Cortex of kidney (tissue), 1 donor: ENCODE data around the gene PLCL2.

Source experiments
- DNase-seq: peaks from one replicate; lab custom pipeline; 2025; lab: John Stamatoyannopoulos, UW

PLCL2 gene

DNA sequence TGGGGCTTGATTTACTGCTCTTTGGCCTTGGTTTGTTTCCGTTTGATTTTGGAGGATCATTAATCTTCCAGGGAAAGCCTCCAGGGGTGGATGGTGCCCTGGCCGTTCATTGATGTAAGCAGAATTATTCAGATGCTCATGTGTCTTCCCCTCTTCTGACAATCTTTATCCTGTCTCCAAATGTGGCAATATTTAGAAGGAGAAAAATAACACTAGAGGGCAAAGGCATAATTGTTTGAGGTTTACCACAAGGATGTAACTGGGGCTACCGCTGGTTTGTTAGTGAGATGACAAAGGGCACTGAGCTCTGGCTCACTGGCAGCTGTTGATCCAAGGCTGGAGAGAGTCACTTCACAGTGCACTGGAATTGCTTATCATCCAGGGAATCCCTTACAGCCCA lies 18.2 kb upstream of the PLCL2 start:
- DNase-seq = no peak

DNA sequence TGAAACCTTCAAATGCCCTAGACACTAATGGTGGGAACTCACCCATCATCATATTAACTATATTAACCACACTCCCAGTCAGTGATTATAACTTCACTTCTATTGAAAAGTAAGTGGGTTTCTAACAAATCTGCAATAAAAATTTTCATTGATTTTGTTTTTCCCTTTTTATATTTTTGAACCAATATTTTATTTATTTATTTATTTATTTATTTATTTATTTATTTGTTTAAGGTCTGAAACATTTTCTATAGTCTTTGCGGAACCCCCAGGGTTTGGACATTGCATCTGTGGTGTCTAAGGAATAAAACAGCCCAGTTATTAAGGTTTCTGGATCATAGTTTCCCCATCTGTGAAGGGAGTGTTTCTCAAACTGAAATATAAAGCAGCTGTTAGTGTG lies 16.2 kb upstream of the PLCL2 start:
- no peak for DNase-seq

DNA sequence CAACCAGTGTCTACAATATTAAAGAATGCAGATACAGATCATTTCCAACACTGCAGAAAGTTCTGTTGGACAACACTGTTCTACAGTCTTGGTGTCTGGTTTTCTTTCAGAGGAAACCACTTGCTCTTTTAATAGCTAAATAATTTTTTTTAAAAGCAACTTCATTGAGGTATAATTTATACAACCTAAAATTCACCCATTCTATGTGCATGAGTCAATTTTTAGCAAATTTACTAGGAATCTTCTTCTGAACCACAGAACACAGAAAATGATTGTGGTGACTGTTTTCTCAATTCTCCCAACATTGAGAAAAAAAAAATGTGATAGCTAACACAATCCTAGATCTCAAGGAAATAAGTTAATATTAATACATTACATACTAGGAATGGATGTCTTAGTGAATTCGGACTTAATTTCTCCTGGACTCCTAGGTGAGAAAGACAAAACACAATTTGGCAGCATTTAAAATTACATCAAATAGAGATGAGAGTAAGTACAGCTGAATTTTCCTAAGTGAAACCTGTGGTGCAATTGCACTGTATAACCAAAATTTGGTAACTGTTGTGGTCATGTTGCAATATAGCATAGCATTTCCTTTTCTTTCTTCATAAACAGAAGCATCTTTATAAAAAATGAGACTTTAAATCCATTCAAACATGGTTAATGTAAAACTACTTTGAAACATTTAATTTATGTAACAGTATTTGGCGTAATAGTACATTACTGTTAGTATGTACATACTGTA lies 15.3 kb upstream of the PLCL2 start:
- DNase-seq = no peak

DNA sequence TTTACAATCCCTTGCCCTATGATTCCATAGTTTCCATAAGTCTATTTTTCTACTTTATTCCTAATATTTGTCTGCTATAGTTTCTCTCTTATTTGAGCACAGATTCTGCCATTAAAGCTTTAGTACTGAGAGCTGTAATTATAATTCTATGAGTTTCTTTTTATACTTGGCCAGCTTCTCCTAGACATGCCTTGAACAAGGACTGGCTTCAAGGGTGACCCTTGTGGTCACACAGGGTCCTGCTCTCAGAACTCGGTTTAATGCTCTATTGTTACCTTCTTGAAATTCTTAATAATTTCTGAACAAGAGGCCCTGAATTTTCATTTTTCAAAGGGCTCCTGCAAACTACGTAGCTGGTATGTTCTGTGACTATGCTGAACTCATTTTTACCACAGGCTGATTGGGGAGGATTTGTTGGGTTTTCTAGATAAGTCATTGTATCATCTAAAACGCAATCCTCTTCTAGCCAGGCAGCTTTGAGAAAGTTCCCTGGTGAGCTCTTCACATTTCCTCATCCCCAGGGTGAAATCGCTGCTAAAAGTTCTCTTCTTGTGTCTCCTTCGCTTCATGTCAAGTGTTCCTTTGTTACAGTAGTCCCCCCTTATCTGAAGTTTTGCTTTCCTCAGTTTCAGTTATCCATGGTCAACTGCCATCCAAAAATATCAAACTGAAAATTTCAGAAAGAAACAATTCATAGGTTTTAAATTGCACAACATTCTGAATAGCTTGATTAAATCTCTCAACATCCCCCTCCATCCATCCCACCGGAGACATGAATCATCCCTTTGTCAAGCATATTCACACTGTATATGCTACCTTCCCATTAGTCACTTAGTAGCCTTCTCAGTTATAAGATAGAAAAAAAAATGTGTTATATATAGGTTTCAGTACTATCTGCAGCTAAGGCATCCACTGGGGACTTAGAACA lies 12.6 kb upstream of the PLCL2 start:
- DNase-seq = no peak

DNA sequence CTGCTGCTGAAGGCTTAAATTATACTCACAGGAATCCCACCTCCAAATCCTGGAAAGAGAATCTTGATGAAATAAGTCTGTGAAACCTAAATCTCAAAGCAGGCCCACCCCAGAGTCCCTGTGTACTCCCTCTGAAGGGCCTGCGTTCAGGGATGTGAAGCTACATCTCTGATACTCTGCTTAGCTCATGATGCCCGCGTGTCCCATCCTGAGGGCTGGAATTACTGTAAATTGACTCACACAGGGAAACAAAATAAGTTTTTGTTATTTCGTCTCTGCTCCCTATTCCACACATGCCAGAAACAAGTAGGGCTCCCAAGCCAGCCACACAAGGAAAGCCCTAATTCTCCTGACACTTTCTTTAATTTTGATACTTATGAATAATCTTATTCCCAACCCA lies 10.9 kb upstream of the PLCL2 start:
- no peak for DNase-seq

DNA sequence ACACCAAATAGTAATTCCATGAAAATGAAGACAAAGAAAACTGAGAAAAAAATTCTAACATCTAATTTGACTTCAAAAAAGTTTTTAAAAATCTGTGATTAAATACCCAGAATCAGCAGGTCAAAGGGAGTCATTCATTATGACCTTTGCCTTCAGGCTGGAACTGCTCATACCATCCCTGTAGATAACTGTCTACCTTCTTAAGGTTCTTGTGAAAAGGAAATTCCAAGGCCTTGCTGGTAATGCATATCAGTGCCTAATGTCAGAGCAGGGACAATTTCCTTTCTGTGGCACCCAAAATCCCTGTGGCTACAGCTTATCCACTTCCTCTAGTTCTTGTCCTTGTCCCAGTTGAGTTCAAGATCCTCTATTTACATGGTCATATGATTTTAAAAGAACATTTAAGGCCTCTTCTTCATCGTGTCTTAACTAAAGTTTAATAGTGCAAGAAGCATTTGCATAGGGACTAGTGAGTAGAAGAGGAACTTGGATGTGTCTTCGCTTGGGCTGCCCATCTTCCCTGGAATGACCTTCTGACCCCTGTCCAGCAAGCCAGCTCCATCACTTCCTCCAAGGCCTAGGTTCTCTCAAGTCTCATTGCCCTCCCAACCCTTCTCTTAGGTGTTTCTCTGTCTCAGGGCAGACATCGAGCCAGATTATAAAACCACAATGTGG lies 8.7 kb upstream of the PLCL2 start:
- no peak for DNase-seq

DNA sequence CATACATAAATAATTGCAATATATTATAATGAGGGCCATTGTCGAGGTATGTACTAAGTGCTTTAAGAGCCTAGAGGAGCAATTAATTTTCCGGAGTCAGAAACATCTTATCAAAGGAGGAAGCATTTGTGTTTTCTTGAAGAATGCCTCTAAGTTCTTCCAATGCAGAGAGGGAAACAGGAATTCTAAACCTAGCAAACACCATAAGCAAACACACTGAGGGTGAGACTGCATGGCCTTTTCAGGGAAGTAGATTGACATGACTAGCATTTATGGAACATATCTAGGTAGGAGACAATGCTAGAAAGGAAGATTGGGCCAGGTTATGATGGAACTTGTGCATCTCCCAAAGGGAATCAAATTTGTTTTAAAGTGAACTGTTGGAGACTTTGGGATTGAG lies 7.2 kb upstream of the PLCL2 start:
- no peak for DNase-seq

DNA sequence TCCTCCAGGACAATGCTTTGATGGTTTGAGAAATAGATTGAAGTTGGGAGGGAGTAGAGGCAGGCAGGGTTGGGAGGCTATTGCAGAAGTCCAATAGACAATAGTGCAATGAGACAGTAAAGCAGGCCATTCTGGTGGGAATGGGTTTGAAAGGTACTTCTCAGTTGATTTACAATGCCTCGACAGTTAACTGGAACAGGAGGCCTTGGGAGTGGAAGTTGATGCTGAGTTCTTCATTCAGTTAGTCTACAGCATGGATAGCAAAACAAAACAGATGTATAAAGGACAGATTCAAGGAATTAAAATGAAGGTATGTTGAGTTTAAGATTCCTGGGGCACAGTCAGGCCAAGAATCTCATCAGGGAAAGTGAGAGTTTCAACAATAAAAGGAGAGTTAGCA lies 6.8 kb upstream of the PLCL2 start:
- DNase-seq = no peak

DNA sequence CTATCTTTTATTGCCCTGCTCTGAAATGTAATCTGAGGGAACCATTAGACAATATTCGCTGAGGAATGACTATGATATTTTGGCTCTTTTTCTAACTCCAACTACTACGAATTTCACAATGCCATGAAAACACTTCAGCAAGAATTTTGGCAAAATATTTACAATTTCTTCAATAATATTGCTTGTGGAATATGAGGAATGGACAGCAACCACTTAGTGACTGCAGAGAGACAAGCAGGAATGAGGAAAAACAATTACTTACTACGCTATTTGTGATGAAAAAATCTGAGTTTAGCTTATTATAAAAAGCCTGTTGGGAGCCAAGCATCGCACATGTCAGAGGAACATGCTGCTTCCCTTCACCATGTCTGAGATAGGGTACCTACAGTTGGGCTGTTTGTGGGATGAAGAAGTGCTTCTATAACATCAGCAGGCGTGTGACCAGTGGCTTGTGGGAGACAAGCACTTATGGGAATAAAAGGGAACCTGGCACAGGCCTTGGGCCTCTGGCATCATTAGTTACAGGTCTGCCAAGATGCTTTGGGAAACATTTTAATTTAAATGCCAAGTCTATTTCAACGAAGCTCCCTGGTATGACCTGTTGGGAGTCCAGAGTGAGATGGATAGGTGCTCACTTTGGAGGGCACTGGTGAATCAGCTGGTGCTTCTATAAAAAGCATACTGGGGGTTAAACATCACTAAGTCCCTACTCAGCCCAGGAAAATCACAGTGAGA lies 2.7 kb upstream of the PLCL2 start:
- no peak for DNase-seq

DNA sequence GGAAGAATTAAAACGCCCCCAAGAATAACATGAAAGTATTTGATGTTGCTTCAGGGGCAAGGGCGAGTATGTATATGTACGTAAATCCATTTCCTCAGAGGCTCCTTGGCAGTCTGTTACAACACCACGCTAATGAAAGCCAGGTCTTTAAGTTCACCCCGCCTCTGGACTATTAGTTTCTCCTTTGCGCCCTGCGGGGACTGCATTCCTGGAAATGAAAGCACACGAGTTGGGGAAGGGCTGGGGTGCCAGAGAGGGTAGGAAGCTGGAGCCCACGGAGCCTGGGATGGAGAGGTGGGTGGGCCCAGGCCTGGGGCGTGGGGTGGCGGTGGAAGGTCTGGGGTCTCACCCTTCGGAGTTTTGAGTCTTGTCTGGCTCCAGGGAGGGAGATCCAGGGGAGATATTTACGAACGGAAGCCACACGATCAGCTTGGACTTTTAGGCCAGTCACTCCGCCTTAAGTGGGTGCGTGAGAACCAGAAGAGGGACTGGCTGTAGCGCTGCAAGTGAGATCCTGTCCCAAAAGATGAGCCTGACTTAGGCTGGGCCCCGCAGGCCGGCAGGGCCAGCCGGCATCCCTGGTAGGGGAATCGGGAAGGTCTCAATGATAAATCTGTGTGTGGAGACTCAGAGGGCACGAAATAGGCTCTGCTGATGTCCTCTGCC lies 1.6 kb upstream of the PLCL2 start:
- no peak for DNase-seq

DNA sequence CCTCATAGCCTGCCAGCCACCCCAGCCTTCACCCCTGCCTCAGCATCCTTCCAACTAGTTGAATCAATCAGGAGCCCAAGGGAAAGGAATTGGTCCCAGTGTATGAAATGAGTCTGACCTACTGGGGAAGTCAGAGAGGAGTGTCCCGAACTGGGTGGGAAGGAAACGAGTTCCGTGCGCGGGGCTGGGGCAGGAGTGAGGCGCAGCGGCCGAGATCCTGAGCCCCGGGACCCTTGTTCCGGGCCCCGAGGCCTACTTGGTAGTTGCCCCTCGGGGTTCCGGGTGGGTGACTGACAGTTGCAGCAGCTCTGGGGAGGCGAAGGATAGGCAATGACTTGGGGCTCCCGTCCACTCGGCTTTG lies 1.1 kb upstream of the PLCL2 start:
- DNase-seq = no peak

DNA sequence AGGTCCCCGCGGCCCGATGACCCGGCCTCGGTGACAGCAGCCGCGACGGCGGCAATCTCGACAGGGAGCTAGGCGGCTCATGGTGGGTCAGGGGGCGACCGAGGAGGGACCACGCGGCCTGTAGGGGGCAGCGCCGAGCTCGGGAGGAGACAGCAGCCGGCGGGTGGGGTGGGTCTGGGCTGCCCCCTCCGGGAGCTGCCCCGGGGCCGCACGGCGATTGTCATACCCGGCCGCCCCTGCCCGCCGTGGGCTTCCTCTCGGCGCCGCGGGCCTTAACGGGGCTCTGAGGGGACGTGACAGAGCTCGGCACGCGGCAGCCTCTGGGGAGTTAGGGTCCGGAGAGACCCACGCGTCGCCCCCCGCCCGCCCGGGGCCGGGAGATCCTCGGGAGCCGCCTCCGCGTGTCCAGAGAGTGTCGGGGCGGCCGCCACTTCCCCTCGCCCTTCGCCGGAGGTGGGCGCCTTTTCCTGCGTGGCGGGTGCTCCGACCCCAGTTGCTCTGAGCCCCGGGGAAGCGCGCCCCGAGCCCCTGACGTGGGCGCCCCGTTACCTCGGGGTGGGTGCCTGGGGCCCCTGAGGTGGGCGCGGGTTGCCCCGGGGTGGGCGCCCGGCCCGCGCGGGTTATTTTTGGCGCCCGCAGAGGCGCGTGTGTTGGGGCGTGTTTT lies 539 bp upstream of the PLCL2 start:
- no peak for DNase-seq

DNA sequence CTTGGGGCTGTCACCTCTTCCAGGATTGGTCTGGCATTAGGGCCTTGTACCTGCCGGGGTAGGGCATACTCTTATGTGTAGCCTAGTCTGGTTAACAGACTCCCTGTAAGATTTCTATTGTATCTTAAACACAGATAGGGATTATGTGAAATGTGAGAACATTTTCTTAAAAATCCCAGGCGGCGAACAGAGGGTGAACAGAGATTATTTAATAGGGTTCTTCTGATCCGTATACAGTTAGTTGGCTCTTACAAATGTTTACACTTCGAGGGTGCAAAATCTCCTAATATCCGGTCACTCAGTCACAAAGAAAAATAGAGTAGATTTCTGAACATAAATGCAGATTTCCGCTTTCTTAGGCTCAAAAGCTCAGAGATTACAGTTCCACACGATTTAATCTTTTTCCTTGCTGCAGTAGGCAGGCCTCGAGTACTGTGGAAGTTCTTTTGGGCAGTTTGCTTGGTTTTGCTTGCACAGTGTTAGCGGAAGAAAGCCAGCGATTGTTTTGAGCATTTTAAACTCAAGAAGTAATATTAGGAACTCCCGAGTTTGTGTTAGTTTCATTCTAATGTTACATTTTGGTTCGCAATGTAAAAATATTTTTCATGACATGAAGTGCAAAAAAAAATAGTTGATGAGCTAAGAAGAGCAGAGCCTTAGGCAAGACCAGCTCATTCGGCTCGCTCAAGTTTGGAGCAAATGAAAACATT lies 993 bp downstream of the PLCL2 start:
- DNase-seq = no peak

DNA sequence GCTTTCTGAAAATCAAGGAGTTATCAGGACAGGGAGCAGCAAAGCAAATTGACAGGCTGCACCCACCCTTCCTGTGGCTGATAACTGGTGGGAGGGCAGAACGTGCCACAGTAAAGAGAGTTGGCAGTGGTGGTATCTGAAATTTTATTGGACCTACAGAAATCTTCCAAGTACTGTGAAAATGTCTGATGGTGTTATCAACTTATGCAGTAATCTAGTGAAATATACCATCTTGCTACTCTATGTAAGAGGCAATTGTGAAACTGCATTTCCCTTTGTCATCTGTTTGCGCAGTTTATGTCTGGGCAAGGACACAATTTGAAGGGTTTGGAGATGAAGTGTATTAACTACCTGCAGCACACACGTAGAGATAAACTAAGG lies 1.5 kb downstream of the PLCL2 start:
- no peak for DNase-seq

DNA sequence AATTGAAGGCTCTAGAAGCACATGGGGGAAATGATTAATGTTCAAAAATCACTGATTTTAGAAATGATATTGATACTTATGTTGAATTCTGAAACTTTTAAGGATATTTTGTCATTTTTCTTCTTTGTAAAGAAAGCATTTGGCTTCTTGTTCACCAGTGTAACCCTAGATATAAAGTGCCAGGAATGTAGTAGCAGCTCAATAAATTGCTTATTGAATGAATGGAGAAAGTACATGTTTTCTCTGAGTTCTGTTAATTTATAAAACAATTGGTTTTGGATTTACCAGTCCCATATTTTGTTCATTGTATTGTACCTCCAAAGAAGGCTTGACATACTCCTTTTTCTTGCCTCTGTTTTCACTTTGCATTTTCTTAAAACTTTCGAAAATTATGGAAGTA lies 2.4 kb downstream of the PLCL2 start:
- DNase-seq = no peak

DNA sequence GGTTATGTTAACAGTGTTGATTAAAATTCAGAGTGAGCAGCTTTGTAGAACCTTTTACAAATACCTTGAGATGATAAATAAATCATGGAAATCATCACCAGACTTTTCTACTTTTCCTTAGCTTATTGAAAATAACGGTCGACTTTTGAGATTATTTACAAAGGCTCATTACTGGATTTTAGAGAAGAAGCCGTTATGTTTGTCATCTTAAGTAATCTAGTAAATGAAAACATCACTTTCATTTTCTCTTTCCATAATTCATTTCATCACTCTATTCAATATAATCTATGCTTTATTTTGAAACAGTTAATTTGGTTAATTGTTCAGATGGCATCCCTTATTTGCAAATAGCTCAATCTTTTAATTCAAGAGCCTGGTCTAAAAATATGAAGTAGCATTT lies 3.6 kb downstream of the PLCL2 start:
- no peak for DNase-seq

DNA sequence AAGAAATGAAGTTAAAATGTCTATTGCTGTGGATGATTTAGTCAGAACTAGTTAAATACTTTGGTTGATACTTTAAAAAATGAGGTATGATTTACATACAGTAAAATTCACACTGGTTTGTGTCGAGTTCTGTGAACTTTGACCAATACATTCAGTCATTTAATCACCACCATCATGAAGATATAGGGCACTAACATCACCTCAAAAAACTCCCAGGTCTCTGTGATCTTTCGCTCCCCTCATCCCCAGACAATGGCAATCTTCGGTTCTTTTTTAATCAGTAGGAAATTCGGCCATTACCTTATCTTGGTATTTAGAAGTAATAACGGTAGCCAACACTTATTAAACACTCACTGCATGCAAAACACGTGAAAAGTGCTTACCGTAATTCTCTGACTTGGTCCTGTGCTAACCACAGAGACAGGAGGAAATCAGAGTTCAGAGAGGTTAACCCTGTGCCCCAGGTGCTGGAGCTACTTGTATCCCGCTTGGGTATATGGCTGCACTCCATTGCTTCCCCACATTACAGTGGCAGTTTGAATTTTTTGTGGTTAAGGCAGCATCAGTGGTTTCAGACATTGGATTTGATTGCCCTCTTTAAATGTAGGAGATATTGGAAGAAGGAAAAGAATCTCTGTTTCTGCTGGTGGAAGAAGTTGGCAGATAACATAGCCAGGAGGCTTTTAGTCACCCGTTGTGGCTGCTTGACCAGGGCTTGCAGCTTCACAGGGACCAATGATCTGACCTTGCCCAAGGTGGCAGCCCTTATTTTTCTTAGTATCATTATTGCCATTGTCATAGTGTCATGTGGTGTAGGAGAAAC lies 4.2 kb downstream of the PLCL2 start:
- DNase-seq = no peak

DNA sequence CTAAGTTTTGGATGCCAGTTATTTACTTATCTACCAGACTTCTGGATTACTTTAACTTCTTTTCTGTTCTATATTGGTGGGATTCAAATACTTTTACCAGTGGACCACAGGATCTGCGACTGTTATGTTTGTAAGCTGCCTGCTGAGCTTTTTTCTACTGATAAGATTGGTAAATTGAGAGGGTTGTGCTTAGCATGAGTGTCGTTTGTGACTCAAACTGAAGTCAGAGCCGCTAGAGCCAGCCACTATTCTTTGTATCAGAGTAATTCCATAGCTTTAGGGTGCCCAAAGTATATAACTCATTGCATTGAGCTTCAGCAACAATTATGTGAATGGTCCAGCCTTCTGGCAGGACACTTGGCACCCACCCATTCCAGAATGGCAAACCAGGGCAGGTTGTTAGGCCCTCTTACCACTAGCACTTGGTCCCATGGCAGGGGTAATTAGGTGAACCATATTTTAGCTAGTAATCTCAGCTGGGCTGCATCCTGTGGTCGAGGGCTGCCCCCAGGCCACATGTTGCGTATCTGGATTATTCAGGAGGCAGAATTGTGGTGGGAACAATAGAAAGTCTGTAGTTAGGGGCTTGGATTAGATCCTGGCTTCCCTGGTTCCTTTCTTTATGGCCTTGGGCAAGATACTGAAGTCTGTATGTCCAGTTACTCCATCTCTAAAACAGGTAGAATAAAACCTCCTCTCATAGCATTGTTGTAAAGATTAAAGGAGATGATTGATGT lies 6.0 kb downstream of the PLCL2 start:
- DNase-seq = no peak

DNA sequence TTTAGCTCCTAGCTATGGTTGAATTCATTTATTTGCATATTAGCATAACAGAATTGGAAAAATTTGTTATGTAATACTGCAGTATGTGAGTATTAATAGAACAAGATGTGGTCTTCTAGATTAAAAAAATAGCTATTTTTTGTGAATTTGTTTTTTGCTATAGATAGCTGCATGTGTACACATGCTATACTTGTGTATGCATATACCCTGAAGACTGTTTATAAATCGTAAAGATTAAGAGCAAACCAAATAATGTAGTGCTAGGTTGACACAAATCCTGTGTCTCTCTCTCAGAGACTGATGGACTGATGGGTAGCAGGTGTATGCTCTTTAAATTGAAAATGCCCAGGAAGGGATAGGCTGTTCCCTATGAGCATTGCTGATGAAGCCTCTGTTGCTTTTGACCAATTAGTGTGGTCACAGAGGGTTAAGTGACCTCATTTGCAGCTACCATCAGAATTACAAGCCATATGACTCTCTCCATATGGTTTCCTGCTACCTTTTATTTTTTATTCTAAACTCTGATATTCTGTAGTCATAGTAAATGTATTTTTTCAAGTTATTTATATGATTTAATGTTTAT lies 9.0 kb downstream of the PLCL2 start:
- DNase-seq = no peak
